Fibroblast of skin of left quadriceps (primary cell): Measurements from ENCODE around the gene GEMIN5.

Experiments
- DNase-seq, 2 experiments: peaks; one replicate each; pipeline ENCODE4 v3.0.0-alpha.2; 2013; ENCODE audit warnings: low read depth in 2 of 2

The GEMIN5 gene

DNA sequence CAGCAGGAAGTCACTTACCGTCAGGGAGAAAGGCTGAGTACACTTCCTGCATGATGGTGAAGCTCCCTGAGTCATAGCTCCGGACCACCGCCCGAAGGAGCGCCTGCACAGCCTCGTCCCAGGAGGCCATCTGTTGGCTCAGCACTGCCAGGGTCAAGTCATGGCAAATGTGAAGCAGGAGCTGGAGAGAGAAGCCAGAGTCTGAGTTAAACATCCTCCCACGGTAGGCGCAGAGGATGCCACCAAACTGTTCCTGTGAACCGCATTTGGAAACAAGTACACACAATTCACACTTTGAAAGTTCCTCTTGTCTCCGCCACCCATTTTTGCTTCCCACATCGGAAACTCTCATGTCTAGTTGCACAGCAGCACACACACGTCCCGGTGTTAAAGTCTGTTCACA lies 45.6 kb downstream of the GEMIN5 start:
- no peak for DNase-seq

DNA sequence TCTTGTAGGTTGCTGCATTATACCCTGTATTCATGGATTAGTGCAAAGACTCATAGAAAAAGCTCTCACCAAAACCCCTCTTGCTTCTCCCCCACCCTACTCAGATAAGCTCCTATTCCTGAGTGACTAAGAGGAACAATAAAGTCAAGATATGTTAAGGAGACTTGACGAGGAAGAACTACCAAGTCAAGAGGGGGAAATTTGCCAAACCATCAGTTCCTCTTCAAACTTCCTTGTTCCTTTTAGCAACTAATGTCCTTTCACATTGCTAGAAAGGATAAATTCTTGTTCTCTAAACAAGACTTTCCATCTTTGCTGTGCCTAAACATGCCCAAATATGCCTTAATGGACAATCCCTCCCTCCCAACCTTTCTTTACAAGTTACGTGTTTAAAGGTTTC lies 52.6 kb downstream of the GEMIN5 start:
- DNase-seq: no peak

DNA sequence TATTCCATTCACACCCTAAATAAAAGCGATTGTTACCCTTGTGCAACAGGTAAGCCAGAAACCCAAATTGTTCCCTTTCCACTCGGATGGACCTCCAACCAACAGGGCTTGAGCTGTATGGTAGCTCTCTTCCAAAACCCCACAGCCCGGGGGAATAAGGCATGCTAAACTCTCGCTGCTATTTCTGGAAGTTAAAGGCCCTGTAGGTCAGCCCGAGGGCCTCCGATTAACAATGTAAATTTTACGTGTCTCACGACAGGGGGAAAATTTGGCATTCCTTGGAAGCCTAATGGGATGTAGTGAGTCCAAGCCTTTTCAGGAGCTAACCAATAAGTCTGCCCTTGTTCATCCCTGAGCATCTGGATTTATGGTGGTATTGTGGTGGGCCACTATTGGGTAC lies 53.6 kb downstream of the GEMIN5 start:
- DNase-seq: no peak

DNA sequence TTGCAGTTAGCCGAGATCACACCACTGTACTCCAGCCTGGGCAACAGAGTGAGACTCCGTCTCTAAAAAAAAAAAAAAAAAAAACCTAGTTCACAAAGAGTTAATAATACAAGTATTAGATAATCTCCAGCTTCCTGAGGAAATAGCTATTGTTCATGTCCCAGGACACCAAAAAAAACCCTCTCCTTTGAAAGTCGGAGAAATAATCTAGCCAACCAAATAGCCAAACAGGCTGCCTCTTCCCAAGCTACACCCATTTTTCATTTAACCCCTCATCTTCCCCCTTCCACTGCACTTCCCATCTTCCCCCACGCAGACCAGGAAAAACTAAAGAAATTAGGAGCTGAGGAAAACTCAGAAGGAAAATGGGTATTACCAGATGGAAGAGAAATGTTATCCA lies 56.0 kb downstream of the GEMIN5 start:
- no peak for DNase-seq

DNA sequence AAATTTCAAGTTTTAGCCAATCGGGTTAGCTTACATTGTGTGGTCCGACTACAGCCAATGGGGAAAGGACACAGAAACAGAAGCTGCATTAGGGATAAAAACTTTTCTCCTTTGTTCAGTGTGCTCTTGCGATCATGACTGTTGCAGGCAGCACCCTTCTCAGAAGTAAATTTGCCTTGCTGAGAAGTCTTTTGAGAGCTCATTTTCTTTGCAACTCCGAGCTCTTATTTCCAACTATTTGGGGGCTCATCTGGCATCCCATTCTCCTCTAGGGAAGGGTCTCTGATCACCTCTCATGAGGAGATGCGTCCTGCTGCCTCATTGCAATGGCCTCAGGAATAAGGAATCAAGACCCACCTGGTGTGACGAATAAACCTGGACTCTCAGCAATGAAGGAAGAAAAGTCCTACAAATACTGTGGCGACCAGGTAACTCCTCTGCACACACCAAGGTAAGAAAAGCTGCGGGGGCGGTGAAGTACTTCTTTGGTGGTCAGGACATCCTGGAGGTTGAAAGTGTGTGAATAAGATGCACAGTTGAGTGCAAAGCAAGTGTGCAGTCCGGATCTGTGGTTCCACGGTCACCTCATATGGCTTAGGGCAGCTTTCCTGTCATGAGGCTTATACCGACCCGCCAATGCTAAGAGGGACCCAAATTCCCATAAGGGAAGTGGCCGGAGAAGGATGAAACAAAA lies 59.2 kb downstream of the GEMIN5 start:
- no peak for DNase-seq

DNA sequence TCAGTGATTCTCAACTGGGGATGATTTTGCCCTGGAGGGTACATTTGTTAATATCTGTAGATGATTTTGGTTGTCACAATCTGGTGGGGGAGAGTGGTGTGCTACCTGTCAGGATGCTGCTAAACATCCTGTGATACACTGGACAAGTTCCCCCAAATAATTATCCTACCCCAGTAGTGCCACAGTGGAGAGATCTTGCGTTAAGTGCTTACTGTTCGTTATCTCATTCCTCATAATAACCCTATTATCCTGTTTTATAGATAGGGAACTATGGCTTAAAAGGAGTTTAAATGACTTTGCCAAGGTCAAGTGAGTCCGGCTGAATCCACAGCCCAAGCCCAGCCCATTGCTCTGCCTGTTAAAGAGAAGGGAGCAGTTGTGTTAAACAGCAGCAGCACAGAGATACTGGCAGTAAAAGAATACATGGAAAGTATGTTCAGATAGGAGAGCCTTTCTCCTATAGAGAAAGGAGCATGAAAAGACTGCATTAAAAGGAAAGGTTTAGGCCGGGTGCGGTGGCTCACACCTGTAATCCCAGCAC lies 64.2 kb downstream of the GEMIN5 start:
- DNase-seq: no peak

DNA sequence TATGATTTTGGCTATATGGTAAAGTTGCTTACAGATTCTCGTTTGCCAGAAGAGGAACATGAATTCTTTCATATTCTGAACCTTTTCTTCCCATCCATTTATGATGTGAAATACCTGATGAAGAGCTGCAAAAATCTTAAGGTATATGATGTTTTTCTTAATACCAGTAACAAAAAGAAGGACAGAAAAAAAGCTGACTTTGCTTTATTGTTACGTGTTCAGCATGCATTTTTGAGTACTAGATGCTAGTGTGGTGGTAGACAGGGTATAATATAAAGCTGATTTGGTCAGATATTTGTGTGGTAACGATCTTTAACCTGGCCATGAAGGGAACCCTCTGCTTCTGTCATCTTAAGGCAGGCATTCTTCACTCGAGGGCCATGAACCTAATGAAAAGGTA lies 66.3 kb downstream of the GEMIN5 start:
- no peak for DNase-seq

DNA sequence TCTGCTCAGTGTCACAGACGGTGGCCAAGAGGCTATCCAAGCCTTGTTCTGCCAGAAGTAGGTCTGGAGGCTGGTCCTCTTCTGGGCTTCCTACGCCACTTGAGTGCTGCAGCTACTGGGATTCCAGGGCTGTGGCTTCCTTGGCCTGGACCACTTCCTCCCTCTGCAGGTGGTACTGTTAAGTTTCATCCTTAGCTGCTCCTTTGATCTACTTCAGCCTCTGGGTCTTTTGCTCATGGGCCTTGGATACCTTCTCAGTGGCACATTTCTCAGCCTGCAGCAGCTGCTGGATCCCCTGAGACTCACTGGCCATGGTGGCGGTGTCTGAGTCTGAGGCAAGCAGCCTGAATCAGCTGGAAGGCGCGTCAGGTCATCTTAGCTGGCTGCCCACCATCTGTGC lies 69.3 kb downstream of the GEMIN5 start:
- no peak for DNase-seq

DNA sequence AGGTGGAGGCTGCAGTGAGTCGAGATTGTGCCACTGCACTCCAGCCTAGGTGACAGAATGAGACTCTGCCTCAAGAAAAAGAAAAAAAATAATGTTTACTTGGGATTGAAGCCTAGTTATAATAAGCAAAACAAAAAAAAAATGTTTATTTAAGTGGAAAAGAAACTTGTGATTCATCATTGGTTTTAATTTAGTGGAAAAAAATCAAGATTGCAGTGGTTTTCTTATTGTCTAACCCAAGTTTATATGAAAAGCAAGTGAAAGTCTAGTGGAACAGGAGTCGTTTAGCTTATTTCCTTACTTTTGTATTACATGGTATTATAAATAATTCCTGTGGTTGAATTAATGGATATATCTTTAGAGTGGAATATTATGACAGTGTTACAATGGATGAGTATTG lies 71.2 kb downstream of the GEMIN5 start:
- no peak for DNase-seq

DNA sequence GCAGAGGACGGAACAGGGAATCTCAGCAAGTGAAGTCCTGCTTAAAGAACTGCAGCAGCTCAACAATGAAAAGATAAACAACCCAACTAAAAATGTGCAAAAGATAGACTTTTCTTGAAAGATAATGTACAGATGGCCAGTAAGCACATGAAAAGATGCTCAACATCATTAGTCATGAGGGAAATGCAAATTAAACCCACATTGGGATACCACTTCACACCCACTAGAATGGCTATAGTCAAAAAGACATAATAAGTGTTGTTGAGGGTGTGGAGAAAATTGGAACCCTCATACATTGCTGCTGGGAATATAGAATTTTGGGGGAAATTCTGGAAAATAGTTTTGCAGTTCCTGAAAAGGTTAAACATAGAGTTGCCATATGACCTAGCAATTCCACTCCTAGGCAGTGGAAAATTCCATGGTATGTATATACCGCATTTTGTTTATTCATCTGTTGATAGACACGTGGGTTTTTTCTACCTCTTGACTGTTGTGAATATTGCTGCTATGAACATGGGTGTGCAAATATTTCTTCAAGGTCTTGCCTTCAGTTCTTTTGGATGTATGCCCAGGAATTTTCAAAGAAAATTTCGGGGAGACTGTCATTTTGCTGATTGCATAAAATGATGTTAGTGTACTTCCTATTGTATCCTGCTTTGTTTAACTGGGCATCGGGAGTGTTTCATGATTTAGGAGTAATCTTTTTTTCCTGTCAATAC lies 72.4 kb downstream of the GEMIN5 start:
- peak in 1 of 2 experiments; percentile 20 for DNase-seq

DNA sequence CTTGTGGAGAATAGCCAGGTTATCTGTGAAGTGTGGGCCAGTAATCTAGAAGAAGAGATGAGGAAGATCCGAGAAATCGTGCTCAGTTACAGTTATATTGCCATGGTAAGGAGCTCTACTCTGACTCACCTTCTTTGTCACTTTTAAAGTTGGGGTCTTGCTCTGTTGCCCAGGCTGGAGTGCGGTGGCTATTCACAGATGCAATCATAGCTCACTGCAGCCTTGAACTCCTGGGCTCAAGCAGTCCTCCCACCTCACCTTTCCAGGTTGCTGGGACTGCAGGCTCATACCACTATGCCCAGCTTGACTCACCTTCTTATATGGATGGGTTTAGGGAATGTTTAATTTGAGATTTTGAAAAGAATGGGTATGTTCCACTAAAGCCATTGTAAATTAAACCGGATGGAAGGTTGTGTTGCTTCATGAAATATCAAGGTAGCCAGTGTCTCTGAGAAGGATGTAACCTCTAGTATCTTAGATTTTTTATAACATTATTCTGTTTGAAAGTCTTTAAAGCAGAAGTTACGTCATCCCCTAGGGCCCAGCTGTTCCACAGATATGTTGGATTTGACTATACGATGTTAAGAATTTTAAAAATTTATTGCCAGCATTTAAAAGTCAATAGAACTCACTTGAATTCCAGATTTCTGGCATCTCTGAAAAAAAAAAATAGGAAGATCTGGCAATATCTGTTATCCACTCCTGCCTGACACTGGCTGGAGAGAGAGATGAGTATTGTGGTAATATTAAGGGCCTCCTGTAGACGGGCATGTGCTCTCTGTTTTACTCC lies 74.5 kb downstream of the GEMIN5 start:
- no peak for DNase-seq

DNA sequence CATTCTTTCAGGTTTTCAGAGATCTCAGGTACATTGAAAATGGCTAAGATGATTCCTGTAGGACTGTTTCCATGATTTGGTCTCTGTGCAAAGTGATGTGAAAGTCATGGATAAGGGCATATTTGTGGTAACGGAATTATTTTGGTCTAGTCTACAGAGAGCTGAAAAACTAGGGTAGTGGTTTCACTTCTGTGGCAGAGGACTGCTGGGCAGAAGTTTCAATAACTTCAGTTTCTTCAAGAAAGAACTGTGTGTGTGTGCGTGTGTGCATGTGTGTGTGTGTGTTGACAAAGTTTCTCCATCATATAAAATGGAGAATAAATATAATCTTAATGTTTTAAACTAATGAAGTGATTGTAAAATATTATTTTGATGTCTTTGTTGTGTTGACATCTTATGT lies 75.2 kb downstream of the GEMIN5 start:
- no peak for DNase-seq

DNA sequence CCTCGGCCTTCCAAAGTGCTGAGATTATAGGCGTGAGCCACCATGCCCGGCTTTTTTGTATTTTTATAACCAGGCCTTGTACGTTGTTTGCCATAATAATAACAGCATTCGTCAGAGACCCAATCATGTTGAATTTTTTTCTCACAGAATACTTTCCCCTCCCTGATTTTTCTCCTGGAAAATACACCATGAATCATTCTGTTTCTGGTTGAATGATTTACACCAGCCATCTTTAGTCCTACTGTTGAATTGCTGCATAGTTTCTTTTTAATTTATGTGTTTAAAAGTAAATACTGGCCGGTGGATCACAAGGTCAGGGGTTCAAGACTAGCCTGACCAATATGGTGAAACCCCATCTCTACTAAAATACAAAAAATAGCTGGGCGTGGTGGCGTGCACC lies 76.1 kb downstream of the GEMIN5 start:
- no peak for DNase-seq

DNA sequence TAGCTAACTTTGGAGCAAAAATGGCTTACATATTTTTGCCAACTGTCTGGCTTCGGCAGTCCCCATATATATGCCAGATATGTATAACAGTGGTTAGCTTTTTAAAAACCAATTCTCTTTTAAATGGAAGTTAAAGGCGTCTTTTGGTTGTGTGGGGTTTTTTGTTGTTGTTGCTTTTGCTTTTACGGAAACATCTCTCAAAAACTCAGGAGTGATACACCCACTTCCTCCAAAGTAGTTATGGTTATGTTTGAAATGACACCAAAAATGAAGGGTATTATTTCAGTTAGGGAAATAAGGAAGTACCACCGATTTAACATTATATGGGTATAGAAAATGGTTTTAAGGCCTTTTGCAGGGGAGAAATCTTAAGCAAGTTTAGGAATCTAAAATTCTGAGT lies 77.2 kb downstream of the GEMIN5 start:
- no peak for DNase-seq

DNA sequence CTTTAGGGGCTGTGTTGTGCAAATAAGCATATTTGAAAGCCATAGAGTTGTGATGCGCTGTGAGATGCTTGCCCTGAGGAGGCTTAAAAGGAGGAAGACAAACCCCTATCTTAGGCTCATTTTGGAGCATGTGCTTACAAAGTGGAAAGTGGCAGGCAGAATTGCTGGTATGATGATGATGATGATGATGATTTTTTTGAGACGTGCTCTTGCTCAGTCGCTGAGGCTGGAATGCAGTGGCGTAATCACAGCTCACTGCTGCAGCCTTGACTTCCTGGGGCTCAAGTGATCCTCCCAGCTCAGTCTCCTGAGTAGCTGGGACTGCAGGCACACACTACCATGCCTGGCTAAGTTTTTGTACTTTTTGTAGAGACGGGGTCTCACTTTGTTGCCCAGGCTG lies 77.9 kb downstream of the GEMIN5 start:
- DNase-seq: peak in 1 of 2 experiments; percentile 25

DNA sequence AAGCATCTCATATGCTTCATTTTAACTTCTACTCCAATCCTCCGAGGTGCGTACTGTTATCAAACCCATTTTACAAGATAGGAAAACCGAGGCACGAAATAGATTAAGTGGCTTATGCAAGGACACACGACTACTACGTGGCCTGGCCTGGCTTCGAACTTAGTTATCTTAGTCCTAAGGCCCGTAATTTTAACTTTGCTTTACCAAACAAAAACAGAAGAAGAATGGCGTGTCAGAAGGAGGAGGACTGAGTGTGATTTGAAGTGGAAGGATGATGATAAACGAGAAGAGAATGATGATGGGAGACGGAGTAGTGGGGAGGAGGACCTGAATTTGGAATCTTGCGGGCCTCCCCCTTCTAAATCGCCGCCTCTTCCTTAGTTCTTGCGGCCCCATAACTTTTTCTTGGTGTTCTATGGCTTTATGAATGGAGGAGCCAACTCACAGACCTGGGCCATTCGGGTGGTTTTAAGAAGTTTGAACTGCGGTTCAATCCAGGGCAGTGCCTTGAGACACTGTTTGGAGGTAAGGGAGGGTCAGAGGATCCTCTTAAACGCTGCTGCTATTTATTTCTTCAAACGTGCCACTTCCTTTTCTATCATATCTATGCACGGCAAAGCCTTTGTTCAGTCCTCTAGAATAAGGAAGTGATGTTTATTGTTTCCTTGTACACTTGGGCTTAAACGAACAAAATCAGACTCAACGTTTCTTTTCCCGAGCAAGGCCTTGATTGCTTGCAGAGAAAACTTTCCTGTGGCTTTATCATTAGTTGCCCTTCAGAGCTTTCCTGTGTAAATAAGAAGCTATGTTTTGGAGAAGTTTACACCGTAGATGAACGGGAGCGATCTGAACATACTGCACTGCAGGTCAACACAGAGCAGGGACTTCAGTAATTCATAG lies 78.8 kb downstream of the GEMIN5 start:
- no peak for DNase-seq

DNA sequence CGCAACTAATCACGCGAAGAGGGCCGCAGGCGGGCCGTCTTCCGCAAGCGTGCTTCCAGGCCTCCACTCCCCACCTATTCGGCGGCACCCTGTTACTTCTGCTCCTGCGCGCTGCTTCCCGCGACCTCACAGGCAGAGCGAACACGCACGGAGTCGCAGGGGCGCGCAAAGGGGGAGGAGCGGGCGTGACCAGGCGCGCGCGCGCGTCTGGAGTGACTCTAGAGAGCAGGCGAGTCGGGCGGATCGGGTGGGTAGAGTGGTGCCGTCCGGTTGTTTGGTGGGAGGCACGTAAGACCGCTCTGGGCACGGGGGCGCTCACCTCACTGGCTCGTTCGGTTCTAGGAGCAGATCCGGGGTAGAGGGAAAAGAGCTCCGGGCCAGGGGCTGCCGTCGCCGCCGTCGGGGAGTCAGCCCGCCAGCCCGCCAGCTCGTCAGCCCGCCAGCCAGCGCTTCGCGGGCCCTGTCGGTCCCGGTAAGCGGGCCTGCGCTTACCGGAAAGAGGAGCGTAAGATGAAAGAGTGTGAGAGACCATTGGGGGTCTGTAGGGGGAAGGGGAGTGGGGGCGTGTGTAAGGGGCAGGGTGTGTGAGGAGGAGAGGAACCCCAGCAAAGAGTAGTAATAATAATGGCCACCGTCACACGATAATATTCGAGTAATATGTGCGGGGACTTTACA lies 79.6 kb downstream of the GEMIN5 start, which contains the start of gene CNOT8:
Gene CNOT8, plus strand, starts transcription at position 331 of the 675 bp plus-strand sequence. CDS start 4,652 bp downstream, outside the sequence.
- DNase-seq: peak; percentile 95 to 96

DNA sequence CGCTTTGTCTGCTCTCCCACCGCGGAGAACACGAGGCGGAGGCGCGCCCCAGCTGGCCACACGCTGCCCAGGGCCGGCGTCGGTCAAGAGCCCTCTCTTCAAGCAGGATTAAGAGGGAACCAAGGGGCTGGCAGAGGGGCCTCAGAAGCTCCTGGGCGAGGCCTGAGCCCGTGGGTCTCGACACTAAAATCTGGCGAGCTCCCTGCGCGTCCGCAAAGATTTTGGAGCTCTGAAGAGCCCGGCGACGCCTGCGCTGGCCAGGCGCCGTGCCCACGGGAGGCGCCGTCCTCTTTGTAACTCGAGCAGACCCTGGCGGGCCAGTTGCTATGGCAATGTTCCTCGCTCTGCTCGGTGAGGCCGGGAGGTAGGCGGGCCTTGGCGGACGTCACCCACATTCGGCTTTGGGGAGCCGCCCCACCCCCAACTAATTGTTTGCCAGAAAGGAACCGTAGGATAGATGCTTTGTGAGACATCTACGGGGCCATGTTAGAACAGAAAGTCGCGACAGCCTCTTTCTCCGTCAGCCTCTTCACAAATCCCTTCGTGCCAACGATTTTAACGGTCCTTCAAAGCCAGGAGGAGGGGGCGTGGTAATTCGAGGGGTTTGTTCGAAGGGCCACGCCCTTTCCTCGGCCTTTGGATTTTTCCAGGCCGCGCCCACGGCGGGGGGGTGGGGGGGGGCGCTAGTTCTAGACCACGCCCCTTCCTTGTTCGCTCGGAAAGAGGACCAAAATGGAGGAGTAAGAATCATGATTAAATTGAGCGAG lies 80.3 kb downstream of the GEMIN5 start:
- peak; percentile 95 for DNase-seq

DNA sequence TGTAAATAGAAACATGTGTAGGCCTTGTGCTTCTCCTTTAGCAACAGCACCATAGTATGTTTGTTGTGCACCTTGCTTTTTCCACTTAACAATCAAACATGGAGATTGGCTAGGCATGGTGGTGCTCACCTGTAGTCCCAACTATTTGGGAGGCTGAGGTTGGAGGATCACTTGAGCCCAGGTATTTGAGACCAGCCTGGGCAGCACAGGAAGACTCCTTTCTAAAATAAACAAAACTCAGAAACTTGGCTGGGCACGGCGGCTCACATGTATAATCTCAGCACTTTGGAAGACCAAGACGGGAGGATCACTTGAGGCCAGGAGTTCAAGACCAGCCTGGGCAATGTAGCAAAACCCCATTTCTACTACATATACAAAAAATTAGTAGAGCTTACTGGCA lies 86.7 kb downstream of the GEMIN5 start:
- DNase-seq: no peak
